ENCODE measurements around the gene PLEKHA6.

Gene PLEKHA6

DNA sequence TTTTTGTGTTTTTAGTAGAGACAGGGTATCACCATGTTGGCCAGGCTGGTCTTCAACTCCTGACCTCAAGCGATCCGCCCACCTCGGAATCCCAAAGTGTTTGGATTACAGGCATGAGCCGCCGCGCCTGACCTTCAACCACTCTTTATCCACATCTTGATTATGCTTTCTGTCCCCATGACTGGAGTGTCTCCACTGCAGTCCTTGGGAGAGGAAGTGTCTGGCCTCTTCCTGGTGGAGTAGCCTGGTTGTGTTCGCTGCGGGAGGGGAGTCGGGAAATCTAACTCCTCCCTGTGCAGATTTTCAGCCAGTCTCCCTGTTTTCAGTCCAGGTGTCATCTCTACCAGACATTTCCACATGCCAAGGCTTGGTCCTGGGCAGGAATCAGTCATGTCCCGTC, 173.1 kb downstream of the PLEKHA6 start:
- no peak for DNase-seq (ENCODE audit: low read depth)
- TF ChIP-seq, protein P1, sequence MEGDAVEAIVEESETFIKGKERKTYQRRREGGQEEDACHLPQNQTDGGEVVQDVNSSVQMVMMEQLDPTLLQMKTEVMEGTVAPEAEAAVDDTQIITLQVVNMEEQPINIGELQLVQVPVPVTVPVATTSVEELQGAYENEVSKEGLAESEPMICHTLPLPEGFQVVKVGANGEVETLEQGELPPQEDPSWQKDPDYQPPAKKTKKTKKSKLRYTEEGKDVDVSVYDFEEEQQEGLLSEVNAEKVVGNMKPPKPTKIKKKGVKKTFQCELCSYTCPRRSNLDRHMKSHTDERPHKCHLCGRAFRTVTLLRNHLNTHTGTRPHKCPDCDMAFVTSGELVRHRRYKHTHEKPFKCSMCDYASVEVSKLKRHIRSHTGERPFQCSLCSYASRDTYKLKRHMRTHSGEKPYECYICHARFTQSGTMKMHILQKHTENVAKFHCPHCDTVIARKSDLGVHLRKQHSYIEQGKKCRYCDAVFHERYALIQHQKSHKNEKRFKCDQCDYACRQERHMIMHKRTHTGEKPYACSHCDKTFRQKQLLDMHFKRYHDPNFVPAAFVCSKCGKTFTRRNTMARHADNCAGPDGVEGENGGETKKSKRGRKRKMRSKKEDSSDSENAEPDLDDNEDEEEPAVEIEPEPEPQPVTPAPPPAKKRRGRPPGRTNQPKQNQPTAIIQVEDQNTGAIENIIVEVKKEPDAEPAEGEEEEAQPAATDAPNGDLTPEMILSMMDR (conservative IDR thresholded peaks at IDR 0.05; ENCODE audit: low read depth, low read length) = no peak
- H3K4me3 ChIP-seq (ENCODE audit: low read length) = no peak overlapping the region

DNA sequence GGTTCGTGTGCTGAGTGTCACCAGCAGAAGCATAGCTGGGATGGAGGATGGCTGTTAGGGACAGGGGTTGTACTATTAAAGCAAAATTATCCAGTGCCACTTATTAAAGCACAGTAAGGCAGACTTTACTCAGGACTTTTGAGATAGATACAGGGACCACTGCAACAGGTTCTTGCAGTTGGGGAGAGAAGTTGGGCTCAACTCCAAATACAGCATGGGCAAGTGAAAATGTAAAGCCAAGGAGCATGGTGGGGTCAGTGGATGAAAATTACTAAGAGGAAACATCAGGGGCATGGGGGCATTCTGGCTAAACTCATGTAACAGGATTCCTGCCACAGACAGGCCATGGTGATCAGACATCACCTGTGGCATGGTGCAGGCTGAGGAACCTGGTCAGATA, 178.6 kb downstream of the PLEKHA6 start:
- no peak for DNase-seq (ENCODE audit: low read depth)
- TF ChIP-seq, protein P1 (conservative IDR thresholded peaks at IDR 0.05; ENCODE audit: low read depth, low read length) = no peak
- H3K4me3 ChIP-seq (ENCODE audit: low read length) = no peak overlapping the region

DNA sequence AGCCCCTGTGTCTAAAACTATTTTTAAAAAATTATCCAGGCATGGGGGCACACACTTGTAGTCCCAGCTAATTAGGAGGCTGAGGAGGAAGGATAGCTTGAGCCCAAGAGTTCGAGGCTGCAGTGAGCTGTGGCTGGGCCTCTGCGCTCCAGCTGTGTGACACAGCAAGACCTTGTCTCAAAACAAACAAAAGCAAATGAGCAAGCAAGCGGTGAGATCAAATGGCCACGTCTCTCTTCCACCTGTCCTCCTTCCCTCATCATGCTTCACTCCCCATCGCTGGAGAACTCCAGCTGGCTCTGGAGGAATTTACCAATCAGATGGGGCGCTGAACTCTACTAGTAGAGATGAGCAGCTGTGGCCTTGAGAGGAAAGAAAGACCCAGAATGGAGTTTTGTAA, 179.6 kb downstream of the PLEKHA6 start:
- TF ChIP-seq, protein P1 (conservative IDR thresholded peaks at IDR 0.05; ENCODE audit: low read depth, low read length) = no peak
- no peak for DNase-seq (ENCODE audit: low read depth)
- no peak overlapping the region for H3K4me3 ChIP-seq (ENCODE audit: low read length)

DNA sequence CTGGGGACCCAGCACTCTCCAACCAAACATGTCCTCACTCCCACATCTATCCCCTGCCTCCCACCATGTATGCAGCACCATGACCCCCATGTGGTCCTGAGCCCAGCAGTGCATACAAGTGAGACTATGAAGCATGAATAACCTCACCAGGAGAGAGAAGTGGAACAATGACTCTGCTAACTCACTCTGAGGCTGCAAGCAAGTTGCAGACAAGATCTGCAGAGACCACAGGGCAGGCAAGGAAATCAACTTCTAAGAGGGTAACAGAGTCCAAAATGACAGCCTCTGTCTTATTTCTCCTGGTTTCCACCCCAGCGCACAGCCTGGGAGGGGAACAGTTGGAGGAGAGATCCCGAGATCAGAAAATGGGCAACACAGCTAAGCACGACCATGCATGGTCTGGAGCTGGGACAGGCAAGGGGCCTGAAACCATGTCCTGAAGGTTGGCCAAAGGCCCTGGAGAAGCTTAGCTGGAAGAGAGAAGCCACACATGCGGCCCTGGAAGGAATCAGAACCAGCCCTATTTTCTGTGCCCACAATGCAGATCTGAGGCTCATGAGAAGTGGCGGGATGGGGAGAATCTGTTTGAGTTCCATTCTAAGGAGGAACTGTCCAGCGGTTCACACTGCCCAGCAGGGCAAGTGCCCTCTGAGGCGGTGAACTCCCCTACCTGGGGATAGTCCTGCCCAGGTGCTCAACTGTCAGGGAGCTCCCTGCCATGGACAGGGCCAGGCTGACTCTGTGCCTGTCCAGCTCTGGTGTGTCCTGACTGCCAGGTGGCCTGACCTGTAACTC, 181.0 kb downstream of the PLEKHA6 start:
- DNase-seq (ENCODE audit: low read depth) = no peak
- TF ChIP-seq, protein P1 (conservative IDR thresholded peaks at IDR 0.05; ENCODE audit: low read depth, low read length) = no peak
- H3K4me3 ChIP-seq (ENCODE audit: low read length) = no peak overlapping the region

DNA sequence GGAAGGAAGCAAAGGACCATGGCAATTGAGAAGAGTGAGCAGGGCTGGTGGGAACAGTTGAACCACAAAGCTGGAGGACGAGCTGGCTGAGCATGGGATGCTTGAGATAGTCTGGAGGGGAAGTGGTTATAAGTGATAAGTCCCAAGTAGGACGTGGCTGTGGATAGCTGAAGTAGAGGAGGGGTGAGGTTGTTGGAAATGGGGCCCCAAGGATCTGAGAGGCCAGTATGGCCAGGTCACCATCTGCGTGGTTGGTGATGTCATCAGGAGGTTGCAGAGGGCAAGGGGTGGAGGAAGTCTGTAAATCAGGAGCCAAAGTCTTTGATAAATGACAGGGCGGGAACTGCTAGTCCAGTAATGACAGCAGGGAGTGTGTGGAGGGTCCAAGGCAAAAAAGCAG, 182.6 kb downstream of the PLEKHA6 start:
- no peak overlapping the region for H3K4me3 ChIP-seq (ENCODE audit: low read length)
- DNase-seq (ENCODE audit: low read depth) = no peak
- TF ChIP-seq, protein P1 (conservative IDR thresholded peaks at IDR 0.05; ENCODE audit: low read depth, low read length) = no peak

DNA sequence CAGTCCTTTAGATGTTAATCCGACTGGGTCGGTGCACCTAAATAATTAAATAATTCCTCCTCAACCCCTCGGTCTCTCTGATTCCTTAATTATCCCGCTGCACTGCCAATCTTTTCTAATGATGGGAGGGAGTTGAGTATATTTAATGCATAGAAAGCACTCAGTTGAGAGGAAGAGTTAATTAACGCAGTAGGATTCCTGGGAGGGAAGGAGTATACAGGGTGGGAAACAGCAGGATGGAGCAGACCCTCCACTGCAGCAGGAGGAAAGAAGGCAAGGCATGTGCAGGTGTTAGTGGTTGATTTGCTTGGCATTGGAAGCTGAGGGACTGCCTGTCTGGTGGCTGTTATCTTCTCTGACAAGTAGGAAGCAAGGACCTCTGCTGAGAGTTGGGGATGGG, 183.7 kb downstream of the PLEKHA6 start:
- no peak overlapping the region for H3K4me3 ChIP-seq (ENCODE audit: low read length)
- DNase-seq (ENCODE audit: low read depth) = no peak
- TF ChIP-seq, protein P1 (conservative IDR thresholded peaks at IDR 0.05; ENCODE audit: low read depth, low read length) = no peak

DNA sequence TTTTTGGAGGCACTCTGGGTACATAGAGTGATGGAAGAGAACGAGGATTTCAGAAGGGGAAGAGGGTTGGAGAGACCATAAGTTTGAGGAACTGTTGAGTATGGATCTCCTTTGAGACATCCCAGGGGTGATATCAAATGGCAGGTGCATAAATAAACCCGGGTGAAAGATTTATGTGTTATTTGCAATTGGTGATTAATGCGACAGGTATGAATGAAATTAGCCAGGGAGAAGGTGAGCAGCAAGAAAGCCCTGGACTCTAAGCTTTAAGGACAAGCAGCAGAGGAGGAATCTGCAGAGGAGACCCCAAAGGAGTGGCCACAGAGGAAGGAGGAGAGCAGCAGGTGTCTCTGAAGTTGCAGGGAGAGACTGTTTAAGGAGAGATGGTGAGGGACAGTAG, 184.8 kb downstream of the PLEKHA6 start:
- H3K4me3 ChIP-seq (ENCODE audit: low read length) = no peak overlapping the region
- no peak for DNase-seq (ENCODE audit: low read depth)
- TF ChIP-seq, protein P1 (conservative IDR thresholded peaks at IDR 0.05; ENCODE audit: low read depth, low read length) = no peak
